HTR-8/SVneo (cell line): ENCODE data around the gene PLTP.

Experiments used
- DNase-seq: peaks from one replicate; pipeline ENCODE4 v3.0.0; 2011; ENCODE audit warnings: low spot score, mixed read lengths; ENCODE audit not compliant: insufficient read length
- FAIRE-seq: peaks from 2 replicates; lab custom pipeline; 2011; peaks lifted over from hg19 to GRCh38; lab: Jason Lieb, UNC

PLTP gene

DNA sequence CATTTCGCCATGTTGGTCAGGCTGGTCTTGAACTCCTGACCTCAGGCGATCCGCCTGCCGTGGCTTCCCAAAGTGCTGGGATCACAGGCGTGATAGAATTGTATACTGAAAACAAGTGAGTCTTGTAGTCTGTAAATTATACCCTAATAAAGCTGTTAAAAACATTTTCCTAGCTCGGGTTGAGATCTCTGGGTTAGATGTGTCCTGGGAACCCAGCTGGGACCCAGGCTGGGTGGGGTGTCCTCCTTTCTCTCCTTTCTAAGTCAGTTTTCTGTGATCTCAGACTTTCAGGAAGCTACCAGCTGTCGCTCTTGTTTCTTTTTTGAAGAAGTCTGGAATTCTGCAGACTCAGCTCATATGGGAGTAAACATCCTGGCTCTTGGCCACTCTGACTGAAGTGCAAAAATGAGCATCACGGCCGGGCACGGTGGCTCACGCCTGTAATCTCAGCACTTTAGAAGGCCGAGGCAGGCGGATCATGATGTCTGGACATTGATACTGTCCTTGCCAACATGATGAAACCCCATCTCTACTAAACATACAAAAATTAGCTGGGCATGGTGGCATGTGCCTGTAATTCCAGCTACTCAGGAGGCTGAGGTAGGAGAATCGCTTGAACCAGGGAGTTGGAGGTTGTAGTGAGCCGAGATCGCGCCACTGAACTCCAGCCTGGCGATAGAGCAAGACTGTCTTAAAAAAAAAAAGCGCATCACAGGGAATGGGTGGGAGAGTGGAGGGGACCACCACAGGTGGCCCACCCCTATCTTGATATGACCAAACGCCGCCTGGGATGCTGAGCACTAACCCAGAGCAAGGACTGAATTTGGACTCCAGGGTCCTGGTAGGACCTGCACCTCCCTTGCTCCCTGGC is 12.7 kb upstream of the PLTP start:
- no peak for DNase-seq
- FAIRE-seq: no peak

DNA sequence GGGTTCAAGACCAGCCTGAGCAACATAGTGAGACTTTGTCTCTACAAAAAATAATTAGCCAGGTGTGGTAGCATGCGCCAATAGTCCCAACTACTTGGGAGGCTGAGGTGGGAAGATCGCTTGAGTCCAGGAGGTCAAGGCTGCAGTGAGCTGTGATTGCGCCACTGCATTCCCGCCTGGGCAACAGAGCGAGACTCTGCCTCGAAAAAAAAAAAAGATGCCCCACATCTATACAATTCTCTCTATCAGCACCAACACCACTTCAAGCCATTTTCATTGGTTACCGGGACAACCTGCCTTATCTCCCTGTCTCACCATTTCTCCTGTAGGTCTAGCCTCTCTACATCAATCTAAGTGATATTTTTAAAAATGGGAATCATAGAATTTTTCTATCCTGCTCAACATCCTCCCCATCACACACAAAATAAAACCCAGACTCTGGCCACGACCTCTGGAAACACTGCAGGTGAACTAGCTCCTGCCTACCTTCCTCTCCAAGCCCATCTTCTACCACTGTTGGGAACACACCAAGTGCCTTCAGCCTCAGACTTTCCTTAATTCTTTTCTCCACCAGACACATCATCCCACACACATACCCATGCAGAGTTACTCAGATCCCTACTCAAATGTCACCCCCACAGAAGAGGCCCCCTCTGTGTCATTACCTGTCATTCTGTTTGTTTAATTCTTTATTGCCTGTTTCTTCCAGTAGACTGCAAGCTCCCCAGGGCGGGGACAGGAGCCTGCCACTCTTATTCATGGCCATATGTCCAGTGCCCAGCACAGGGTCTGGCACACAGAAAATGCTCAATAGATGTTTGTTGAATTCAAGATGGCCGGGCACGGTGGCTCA is 9.6 kb upstream of the PLTP start:
- DNase-seq (no peak), FAIRE-seq (no peak)

DNA sequence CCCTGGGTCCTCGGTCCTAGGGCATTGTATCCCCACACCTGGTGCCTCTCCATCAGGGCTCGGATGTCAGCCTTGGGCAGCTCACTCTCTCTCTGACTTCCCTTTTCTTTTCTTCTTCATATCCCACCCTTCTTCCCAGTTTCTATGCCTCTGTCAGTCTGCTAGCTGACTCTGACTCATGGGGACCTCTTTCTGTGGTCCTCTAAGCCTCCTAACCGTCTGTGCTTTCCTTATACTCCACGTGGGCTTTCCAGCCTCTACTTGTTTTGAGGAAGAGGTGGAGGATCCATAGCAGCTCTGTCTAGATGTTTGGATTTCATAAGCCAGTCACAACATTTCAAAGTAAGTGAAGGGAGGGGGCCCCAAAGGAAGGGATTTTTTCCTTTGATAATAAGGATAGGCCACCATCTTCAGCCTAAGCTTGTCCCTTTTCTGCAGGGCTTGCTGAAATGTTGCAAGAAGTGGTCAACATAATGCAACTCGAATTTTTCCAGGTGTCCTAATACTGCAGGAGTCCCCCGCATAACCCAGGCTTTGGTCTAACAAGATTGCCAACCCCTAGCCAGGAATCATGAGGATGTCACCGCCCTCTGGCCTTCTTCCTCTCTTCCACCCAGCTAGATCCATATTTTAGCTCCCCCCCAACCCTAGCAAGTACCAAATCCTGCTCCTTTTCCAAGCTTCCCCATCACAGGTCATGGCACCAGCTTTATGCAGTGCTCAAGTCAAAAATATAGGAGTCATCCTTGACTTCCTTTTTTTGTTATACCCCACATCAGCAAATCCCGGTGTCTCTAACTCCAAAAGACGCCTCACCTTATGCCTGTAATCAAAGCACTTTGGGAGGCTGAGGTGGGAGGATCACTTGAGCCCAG is 8.7 kb upstream of the PLTP start:
- no peak for FAIRE-seq
- DNase-seq: no peak

DNA sequence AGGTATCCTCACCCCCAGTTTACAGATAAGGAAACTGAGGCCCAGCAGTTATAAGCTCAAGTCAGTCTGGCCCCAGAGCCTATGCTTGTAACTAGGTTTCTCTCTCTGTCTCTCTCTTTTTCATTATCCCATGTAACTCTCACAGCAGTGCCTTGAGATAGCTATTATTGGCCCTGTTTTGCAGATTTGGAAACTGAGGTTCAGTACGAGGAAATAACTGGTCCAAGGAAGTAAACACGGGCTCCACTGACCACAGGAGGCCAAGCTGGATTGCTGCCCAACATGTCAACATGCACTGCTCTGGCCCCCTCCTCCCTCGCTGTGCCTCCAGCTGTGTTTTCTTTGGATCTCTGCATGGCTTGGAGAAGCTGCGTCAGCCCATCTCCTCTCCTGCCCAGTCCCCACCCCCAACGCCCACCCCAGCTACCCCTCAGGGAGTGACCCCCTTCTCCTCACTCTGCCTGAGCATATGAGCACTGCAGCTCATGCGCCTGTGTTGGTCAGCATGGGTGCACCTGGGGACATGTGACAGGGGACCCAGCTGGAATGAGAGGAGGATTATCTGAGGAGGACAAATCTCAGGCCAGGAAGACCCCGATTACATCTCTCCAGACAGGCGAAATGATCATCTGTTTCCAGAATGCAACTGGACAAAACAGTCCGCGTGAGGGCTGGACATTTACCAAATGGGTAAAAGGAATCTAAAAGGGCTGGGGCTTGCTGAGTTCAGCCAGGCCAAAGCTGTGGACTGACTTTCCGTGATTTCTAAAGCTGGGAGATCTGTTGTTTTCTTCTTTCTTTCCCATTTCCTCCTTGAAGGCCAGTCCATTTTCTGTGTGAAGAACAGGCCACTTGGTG is 7.8 kb upstream of the PLTP start:
- no peak for DNase-seq
- FAIRE-seq: no peak

DNA sequence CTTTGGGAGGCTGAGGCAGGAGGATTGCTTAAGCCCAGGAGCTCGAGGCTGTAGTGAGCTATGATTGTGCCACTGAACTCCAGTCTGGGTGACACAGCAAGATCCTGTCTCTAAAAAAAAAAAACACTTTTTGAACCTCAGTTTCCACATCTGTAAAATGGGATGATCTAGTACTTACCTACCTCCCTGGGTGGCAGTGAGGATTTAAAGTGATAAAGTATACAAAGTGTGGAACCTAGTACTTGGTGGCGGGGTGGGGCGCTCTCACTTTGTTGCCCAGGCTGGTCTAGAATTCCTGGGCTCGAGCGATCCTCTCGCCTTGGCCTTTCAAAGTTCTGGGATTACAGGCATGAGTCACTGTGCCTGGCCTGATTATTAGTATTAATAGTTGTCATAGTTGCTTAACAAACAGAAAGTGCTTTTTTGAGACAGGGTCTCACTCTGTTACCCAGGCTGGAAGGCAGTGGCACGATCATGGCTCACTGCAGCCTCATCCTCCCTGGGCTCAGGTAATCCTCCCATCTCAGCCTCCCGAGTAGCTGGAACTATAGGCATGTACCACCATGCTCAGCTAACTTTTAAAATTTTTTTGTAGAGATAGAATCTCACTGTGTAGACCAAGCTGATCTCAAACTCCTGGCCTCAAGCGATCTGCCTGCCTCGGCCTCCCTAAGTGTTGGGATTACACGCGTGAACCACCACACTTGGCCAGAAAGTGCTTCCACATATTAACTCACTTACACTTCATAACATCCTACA is 7.0 kb upstream of the PLTP start:
- FAIRE-seq: no peak
- no peak for DNase-seq

DNA sequence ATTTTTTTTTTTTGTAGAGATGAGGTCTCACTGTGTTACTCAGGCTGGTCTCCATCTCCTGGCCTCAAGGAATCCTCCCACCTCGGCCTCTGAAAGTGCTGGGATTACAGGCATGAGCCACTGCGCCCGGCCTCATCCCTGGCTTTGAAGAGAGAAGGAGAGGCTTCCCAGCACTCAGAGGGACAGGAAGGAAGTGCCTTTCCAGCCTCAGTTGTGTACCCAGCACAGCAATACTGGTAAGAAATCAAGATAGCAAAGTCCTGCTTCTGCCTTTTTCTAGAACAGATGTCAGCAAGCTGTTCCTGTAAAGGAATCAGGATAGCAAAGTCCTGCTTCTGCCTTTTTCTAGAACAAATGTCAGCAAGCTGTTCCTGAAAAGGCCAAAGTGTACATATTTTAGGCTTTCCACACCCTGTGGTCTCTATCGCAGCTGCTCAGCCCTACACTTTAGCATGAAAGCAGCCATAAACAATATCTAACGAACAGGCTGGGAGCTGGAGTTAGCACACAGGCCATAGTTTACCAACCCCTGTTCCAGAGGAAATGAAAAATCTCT is 6.3 kb upstream of the PLTP start:
- no peak for DNase-seq
- FAIRE-seq: no peak

DNA sequence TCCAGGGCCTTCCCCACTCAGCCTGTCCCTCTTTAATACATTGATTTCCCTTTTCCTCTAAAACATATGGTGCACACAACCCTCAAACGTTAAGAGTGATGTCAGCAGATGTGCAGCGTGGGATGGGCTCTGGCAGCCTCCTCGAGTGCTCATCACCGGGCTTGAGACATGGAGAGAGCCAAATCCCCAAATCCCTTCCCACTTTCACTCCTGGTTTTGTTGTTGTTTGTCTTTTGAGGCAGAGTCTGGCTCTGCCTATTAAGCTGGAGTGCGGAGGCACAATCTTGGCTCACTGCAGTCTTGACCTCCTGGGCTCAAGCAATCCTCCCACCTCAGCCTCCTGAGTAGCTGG is 5.8 kb upstream of the PLTP start:
- FAIRE-seq (no peak), DNase-seq (no peak)

DNA sequence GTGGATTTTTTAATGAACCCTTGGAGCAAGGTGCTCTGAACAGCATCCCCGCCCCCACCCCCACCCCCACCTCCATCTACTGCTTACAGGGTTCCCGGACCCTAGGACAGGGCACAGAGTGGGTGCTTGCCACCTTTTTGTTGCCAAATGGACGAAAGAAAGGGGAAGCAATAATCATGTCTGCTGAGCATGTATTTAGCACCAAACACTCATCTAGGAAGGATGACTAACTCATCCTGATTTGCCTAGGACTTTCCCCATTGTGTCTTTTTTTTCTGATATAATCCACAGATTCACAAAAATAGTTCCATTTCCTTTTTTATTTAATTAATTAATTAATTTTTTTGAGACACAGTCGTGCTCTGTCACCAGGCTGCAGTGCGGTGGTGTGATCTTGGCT is 1.2 kb upstream of the PLTP start:
- no peak for FAIRE-seq
- no peak for DNase-seq

DNA sequence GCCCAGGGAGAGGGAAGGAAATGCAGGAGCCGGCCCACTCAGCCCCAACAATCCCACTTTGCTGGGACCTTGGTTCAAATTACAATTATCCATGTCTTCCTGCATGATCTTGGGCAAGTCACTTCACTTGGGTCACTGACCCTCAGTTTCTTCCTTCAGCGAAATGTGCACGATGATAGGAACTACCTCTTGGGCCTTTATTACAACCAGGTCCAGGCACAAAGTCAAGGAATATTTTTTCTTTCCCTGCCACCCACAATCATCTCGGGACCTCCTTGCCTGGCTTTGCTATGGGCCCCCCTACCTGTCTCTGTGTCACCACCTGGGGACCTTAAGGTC is 358 bp upstream of the PLTP start:
- peak; percentile 44 for FAIRE-seq

DNA sequence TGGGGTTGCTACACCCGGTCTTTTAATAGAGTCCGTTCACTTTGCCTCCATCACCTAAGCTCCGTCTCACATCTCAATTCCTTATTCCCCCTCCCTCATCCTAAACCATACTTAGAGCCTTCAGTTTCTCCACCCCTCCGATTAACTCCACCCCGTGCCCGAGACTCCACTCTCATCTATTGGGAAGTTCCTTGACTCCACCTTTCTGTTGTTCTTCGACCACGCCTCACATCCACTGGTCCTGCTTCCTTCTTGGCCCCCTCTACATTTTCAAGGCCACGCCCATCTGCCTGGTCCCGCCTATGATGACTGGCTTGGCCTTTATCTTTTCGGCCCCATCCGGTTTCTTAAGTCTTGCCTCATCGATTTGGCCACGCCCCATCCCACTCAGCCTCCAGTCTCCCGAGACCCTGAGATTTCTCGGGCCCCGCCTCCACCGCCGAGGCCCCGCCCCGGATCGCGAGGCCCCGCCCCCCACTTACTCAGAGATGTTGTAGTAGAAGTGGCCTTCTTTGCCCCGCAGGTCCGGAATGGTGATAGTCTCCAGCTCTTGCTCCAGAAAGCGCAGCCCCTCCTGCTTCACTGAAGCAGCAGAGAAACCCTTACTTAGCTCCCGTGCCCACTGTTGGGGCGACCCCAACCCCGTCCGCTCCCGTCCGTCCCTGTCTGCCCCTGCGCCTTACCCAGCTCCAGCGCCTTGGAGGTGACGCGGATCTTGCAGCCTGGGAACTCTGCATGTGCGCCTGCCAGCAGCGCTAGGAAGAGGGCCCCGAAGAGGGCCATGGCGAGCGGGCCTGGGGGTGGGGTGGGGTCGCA is 1.1 kb downstream of the PLTP start:
- DNase-seq: peak; percentile 100
- FAIRE-seq: peak; percentile 98

More for the DNA sequence above, 358 bp upstream of the PLTP start:
- no peak for DNase-seq

DNA sequence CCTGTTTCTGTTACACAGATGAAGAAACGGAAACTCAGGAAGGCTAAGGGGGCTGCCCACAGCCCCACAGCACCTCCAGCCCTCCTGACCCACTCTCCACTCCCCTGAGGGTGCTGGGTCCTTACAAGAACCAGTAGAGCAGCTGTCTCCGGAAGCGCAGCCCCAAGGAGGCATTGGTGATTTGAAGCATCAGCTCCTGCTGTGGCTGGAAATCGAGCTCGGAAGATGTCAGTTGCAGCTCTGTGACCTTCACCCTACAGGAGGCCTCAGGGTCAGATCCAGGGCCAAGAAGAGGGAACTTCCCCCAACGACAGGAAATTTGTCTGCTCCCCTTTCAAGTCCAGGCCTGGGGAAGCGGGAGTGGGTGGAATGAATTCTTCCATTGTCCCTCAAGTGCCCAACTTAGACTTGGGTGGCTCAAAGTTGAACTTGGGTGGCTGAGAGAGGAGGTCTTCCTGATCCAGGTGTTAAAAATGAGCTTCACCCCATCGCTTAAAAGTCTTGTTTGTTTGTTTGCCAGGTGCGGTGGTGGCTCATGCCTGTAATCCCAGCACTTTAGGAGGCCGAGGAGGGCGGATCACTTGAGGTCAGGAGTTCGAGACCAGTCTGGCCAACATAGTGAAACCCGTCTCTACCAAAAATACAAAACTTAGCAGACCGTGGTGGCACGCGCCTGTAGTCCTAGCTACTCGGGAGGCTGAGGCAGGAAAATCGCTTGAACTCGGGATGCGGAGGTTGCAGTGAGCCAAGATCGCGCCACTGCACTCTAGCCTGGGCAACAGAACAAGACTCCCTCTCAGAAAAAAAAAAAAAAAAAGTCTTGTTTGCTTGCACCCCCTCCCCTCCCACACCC is 1.9 kb downstream of the PLTP start:
- FAIRE-seq: no peak

DNA sequence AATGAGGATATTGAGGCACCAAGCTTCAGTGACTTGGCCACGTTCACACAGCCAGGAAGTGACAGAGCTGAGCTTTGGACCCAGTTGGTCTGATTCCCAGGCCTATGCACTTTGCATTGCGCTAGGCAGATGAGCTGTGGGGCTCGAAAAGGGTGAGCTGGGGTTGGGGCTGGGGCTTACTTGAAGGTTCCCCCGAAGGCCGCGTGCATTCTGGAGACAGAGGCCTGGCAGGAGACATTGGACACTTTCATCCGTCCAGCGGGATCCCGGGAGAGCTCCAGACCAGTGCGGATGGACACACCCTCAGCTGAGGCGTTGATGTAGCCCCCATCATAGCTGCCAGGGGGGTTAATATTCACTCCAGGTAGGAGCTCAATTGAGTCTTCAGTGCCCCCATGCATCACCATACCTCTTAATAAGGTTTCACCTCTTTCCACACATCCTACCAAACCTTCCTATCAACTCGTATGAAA is 2.6 kb downstream of the PLTP start:
- DNase-seq: no peak
- no peak for FAIRE-seq

More for the DNA sequence above, 1.9 kb downstream of the PLTP start:
- no peak for DNase-seq

DNA sequence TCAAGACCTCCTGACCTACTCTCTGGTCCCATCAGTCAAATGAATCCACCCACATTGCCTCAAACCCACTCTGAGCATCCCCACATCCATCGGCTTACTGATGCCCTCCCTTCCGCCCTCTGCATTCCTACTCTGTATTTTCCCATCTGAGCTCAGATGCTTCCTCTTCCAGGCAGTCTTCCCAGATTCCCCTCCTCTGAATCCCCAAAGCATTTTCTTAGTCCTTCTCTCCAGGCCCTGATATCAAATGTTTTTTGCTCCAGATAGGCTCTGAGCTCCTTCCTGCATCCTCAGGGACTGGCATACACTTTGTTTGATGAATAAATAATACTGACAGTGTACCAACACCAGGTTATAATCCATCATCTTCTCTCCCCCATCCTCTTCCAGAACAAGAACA is 3.9 kb downstream of the PLTP start:
- DNase-seq (no peak), FAIRE-seq (no peak)

DNA sequence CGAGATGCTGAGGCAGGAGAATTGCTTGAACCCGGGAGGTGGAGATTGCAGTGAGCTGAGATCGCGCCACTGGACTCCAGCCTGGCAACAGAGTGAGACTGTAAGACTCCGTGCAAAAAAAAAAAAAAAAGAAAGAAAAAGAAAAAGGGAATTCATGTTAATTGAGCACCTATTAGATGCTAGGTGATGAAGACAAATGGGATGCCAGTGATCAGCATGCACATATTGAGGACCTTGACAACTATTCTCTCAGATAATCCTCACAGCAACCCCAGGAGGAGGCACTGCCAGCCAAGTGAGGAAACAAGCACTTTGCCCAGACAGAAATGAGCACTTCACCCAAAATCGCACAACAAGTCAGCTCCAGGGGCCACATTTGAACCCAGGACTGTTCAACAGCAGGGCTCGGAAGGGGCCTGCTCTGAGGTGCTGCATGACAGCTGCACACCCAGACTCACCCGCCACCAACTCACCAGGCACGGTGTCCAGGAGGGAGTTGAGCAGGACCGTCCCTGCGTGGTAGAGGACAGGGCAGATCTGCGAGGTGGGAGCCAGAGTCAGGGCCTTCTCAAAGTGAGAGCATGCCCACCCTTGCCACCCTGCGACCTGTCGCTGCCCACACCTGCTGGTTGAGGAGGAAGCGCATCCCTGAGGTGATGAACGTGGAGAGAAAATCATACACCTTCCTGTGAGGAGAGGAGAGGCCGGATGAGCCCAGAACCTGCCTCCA is 4.6 kb downstream of the PLTP start:
- DNase-seq (no peak), FAIRE-seq (peak; percentile 38)

DNA sequence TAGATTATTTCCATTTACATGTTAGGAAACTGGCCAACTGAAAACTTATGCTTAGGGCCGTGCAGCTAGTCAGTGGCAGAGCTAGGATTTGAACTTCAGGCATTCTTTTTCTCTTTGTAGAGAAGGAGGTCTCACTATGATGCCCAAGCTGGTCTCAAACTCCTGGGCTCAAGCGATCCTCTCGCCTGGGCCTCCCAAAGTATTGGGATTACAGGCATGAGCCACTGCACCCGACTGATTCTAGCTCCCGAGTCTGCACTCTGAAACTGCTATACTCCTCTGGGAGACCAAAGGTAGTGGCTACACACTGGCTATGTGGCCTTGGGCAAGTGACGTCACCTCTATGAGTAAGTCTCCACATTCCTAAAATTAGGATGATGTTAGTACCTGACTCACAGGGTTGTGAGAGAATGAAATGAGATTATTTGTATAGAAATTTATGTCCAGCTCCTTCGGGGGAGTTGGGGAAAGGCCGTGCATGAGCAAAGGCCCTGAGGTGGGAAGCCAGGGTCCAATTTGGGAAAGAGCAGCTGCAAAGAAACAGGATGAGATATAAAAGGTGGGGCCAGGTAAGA is 6.4 kb downstream of the PLTP start:
- no peak for DNase-seq
- no peak for FAIRE-seq
